NCI-H1436 (cell line): ENCODE results near the gene GPC3.

Experiments
- DNase-seq: peaks from one replicate; lab custom pipeline; 2025; lab: John Stamatoyannopoulos, UW

Gene GPC3

DNA sequence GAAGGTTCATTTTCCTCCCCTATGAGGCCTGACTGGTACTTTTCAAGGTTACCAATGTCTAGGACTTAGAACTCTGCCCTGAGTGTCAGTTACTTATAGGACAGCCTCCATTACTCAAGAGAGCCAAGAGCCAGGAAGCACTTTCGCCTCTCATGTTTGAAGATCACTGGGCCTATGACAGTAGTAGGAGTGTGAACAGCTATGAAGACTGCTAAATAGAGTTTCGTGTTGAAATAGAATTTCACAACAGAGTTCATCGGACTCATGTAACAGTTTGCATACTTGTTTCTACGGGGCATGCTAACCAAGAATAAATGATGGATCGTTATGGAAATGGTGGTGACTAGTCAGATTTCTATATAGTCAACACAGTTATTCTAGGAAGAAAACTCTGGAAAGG lies 472.3 kb downstream of the GPC3 start:
- no peak for DNase-seq

DNA sequence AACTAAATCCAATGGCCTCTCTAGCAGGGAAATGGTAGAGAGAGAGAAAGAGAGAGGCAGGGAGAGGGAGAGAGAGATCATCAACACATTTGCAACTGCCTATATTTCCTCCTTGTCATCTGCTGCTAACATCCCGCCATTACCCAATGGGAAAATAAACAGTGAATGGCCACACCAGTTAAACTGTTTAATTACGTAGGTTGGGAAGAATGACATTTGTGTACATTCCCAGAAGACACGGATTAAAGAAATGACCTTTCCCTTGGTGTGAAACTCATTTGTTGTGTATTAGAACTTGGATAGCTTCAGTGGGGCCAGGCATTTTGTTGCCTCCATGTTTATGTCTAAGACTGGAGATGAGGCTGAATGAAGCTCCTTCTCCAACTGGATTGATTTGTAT lies 474.4 kb downstream of the GPC3 start:
- no peak for DNase-seq

DNA sequence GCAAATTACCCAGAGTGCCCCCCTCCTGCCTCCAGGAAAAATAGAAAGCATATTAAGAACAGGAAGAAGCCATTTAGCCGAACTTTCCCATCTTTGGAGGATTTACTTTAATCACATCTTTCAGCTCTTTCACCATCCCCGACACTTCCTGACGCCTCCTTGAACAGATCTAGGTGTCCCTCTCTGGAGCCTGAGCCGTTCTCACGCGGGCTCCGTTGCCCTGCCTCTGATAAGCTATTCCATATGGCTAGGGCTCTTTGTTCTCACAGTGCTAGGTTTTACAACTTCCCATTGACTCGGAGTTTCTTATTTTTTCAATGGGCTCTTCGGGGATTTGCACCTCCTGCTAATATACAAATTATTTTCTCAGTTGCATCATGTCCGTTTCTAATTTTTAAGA lies 488.0 kb downstream of the GPC3 start:
- no peak for DNase-seq

DNA sequence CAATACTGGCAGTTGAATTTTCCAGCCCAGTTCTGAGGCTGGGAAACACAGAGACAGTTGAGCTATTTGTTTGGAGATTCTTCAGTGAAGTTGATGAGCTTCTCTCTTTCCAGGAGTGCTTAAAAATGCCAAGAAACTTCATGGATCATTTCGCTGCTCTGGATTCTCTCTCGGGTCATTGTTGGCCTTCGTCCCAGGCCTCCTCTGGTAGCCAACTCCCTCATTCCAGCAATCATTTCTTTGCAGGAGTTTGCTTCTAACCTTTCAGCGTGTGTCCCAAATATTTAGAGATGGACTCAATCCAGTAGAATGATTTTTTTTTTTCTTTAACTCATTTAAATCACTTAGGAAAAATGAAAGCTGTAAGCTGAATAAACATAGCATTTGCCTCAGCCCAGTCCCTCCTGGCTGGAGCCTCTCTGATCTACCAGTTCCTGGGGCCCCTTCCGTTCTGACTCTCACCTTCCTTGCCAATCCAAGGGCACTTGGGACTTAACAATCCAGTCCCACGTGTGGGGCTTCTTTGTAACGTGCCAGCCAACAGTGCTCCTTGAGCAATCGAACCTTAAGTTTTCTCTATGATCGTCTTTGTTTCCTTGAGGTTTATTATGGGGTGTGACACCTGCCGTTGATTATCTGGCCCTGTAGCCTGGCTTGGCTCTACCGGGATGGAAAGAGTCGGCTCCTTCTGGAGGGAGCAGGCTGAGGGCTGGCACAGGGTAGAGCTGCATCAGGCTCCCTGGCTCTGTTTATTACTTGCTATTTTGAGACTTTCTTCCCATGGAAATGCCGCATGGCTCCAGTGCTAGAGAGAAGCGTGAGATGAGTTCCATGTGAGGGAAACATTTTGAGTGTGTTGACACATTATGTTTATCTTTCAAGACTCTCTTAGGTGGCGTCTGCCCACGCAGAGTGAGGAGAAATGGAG lies 489.7 kb downstream of the GPC3 start:
- DNase-seq = no peak

DNA sequence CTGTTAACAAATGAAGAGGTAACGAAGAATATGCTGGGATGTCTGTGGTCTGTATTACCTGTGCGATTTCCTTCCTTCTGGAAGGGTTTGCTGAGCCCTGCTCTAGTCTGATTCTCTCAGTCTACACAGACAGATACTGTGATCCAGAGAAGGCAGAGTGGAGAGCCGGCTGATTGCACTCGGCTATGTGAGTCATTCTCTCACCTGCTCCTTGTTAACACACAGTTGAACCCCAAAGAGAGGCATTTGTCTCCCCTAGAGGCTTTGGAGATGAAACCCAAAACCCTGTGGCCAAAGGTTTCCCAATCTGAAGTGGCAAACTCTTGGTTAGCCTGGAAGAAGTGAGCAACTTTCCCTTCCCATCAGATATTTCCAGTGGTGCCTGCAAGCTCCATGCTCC lies 492.0 kb downstream of the GPC3 start:
- DNase-seq = no peak

DNA sequence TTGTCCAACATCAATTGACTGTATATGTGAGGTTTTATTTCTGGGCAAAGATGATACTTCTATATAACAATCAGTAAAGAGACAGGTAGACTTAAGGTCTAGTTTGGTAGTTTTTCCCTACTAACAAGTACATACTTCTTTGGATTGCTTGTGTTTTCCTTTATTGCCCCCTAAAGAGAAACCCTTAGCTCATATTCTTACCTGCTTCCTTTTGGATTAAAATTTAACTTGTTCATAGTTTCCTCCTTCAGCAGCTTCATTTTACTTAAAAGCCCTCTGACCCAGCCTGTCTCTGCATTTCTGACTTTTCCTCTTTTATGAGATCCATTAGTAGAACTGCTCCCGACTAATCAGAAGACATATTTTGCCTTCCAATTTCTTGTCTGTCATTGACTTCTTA lies 494.4 kb downstream of the GPC3 start:
- no peak for DNase-seq
